H1 (cell line): ENCODE data around the gene HCAR2. TPM values are rescaled to one million over a fixed set of nuclear protein-coding genes. Genes with fewer than 3 reads are reported as not detected.
A peak's percentile ranks its signal among the peaks of the same experiment; 100 is the strongest.

Experiments used
- CTCF ChIA-PET: fragments of 300-600 bp; sonication (Branson Sonifier 250); formaldehyde crosslinking; loops from one replicate; lab custom pipeline; 2021; ENCODE audit not compliant: partially characterized antibody; lab: Charles Lee
- POLR2A ChIA-PET: fragments of 300-600 bp; sonication (Branson Sonifier 250); formaldehyde crosslinking; loops from one replicate; lab custom pipeline; 2021; ENCODE audit warnings: inconsistent platforms; ENCODE audit not compliant: partially characterized antibody; lab: Charles Lee
- DNase-seq, 2 experiments: peaks; one replicate each; pipeline versions ENCODE4 v3.0.0 to v3.0.0-alpha.2; 2010 to 2022; ENCODE audit warnings: low spot score in 2 of 2, low read depth in 1 of 2, mixed read lengths in 1 of 2
- FAIRE-seq: peaks from 2 replicates; lab custom pipeline; 2011; peaks lifted over from hg19 to GRCh38; lab: Jason Lieb, UNC
- H2AFZ ChIP-seq: 2 replicates; pipeline ENCODE4 v1.8.1; 2012; ENCODE audit warnings: low read length, inconsistent platforms
- H2AK5ac ChIP-seq: 2 replicates; pipeline ENCODE4 v1.6.1; 2013; ENCODE audit warnings: low read depth, low read length
- H2BK120ac ChIP-seq: replicated peaks from 2 replicates; pipeline ENCODE3; 2013; ENCODE audit warnings: low read depth, low read length, inconsistent platforms
- H2BK12ac ChIP-seq: 2 replicates; pipeline ENCODE4 v1.6.1; 2013; ENCODE audit warnings: low read depth, low read length
- H2BK15ac ChIP-seq: 2 replicates; pipeline ENCODE4 v1.6.1; 2013; ENCODE audit warnings: low read length
- H2BK20ac ChIP-seq: 2 replicates; pipeline ENCODE4 v1.6.1; 2013; ENCODE audit warnings: low read length
- H2BK5ac ChIP-seq: 2 replicates; pipeline ENCODE4 v1.6.1; 2013; ENCODE audit warnings: low read depth, low read length
- H3K14ac ChIP-seq: 2 replicates; pipeline ENCODE4 v1.6.1; 2013; ENCODE audit warnings: inconsistent platforms; ENCODE audit not compliant: insufficient read length
- H3K18ac ChIP-seq: 2 replicates; pipeline ENCODE4 v1.6.1; 2013; ENCODE audit warnings: low read length; ENCODE audit errors: extremely low read depth
- H3K23ac ChIP-seq: 2 replicates; pipeline ENCODE4 v1.6.1; 2013; ENCODE audit warnings: inconsistent platforms; ENCODE audit not compliant: insufficient read length
- H3K23me2 ChIP-seq: 2 replicates; pipeline ENCODE4 v1.6.1; 2013; ENCODE audit warnings: low read depth, low read length
- H3K27ac ChIP-seq: 2 replicates; pipeline ENCODE4 v1.6.1; 2011; ENCODE audit warnings: low read depth, low read length, inconsistent platforms
- H3K27me3 ChIP-seq, 4 experiments: replicated peaks in 1 of 4; 1 replicate in 1 of 4; 2 replicates in 3 of 4; pipeline versions ENCODE4 v1.6.1 to v1.8.1; 2011 to 2013; ENCODE audit warnings: low read length in 3 of 4, mild to moderate bottlenecking in 3 of 4, inconsistent platforms in 2 of 4, mixed read lengths in 2 of 4, moderate library complexity in 1 of 4; ENCODE audit not compliant: control insufficient read depth in 3 of 4, insufficient read depth in 3 of 4; ENCODE audit errors: extremely low read depth in 1 of 4
- H3K36me3 ChIP-seq, 4 experiments: 2 replicates each; pipeline versions ENCODE4 v1.6.1 to v1.8.1; 2011 to 2013; ENCODE audit warnings: mild to moderate bottlenecking in 4 of 4, low read length in 3 of 4, moderate library complexity in 2 of 4, control low read depth in 1 of 4, inconsistent platforms in 1 of 4; ENCODE audit not compliant: insufficient read depth in 4 of 4, control insufficient read depth in 2 of 4
- H3K4ac ChIP-seq: replicated peaks from 2 replicates; pipeline ENCODE3; 2013; ENCODE audit warnings: low read length, low read depth, mixed read lengths, inconsistent platforms; ENCODE audit not compliant: insufficient read length
- H3K4me1 ChIP-seq, 4 experiments: replicated peaks in 1 of 4; 1 replicate in 1 of 4; 2 replicates in 3 of 4; pipeline versions ENCODE4 v1.6.1 to v1.8.1; 2011 to 2013; ENCODE audit warnings: low read length in 3 of 4, inconsistent platforms in 2 of 4, mixed read lengths in 1 of 4; ENCODE audit not compliant: insufficient read depth in 4 of 4, control insufficient read depth in 3 of 4
- H3K4me2 ChIP-seq, 2 experiments: 2 replicates each; pipeline versions ENCODE4 v1.6.1 to v1.8.1; 2011 to 2013; ENCODE audit warnings: low read depth in 2 of 2, low read length in 2 of 2, control low read depth in 1 of 2, inconsistent platforms in 1 of 2, mild to moderate bottlenecking in 1 of 2; ENCODE audit not compliant: insufficient read depth in 1 of 2
- H3K4me3 ChIP-seq, 4 experiments: fragments of 200-600, 300-600 bp in 1 of 4; sonication (generic), shearing (Covaris generic), sonication (Bioruptor Twin) in 1 of 4; 2 replicates each; pipeline versions ENCODE4 v1.5.1 to v1.8.1; 2011 to 2016; ENCODE audit warnings: low read length in 4 of 4, low read depth in 3 of 4, control low read depth in 2 of 4, inconsistent platforms in 2 of 4, mild to moderate bottlenecking in 2 of 4, mixed read lengths in 1 of 4, moderate library complexity in 1 of 4; ENCODE audit not compliant: insufficient read depth in 2 of 4; ENCODE audit errors: extremely low read depth in 1 of 4
- H3K56ac ChIP-seq: replicated peaks from 2 replicates; pipeline ENCODE3; 2013; ENCODE audit warnings: low read depth, mild to moderate bottlenecking, mixed read lengths, low read length, inconsistent platforms; ENCODE audit not compliant: insufficient read length
- H3K79me1 ChIP-seq: 2 replicates; pipeline ENCODE4 v1.6.1; 2013; ENCODE audit warnings: low read depth, low read length, control low read depth
- H3K79me2 ChIP-seq, 2 experiments: 2 replicates each; pipeline versions ENCODE4 v1.6.1 to v1.8.1; 2012 to 2013; ENCODE audit warnings: low read length in 2 of 2, mild to moderate bottlenecking in 2 of 2, inconsistent platforms in 1 of 2; ENCODE audit not compliant: insufficient read depth in 2 of 2, control insufficient read depth in 1 of 2
- H3K9ac ChIP-seq, 4 experiments: replicated peaks in 1 of 4; 1 replicate in 1 of 4; 2 replicates in 3 of 4; pipeline versions ENCODE4 v1.6.1 to v1.8.1; 2011 to 2013; ENCODE audit warnings: low read depth in 3 of 4, low read length in 3 of 4, control low read depth in 2 of 4, mild to moderate bottlenecking in 2 of 4, moderate library complexity in 2 of 4, inconsistent platforms in 1 of 4; ENCODE audit errors: extremely low read depth in 1 of 4
- H3K9me3 ChIP-seq, 2 experiments: 2 replicates each; pipeline versions ENCODE4 v1.6.1 to v1.8.1; 2012 to 2013; ENCODE audit warnings: mild to moderate bottlenecking in 2 of 2, moderate library complexity in 2 of 2, control low read depth in 1 of 2, inconsistent platforms in 1 of 2, low read depth in 1 of 2, low read length in 1 of 2, mixed read lengths in 1 of 2; ENCODE audit not compliant: insufficient read depth in 2 of 2
- H4K20me1 ChIP-seq, 2 experiments: replicated peaks in 1 of 2; 2 replicates each; pipeline versions ENCODE3 to v1.8.1; 2011 to 2013; ENCODE audit warnings: inconsistent platforms in 2 of 2, low read length in 2 of 2, mild to moderate bottlenecking in 1 of 2; ENCODE audit not compliant: insufficient read depth in 2 of 2, control insufficient read depth in 1 of 2
- H4K5ac ChIP-seq: 2 replicates; pipeline ENCODE4 v1.6.1; 2013; ENCODE audit warnings: low read length, low read depth, mixed read lengths, inconsistent platforms; ENCODE audit not compliant: insufficient read length
- H4K8ac ChIP-seq: 2 replicates; pipeline ENCODE4 v1.8.0; 2013; ENCODE audit warnings: mild to moderate bottlenecking, moderate library complexity, low read length, inconsistent platforms; ENCODE audit not compliant: insufficient read depth; ENCODE audit errors: extremely low read depth
- H4K91ac ChIP-seq: replicated peaks from 2 replicates; pipeline ENCODE3; 2013; ENCODE audit warnings: low read length, mixed read lengths, inconsistent platforms; ENCODE audit not compliant: insufficient read length
- EGR1 ChIP-seq: IDR thresholded peaks from 2 replicates; pipeline ENCODE4 v1.6.1; 2011; ENCODE audit warnings: low read depth, low read length, borderline replicate concordance
- EZH2 ChIP-seq: fragments of 200-600 bp; sonication (generic); IDR thresholded peaks from 2 replicates; pipeline ENCODE4 v1.7.1; 2012; ENCODE audit warnings: low read depth, mild to moderate bottlenecking, moderate library complexity, low read length, inconsistent platforms; ENCODE audit not compliant: severe bottlenecking
- GABPA ChIP-seq: IDR thresholded peaks from 2 replicates; pipeline ENCODE4 v1.6.1; 2011; ENCODE audit warnings: mild to moderate bottlenecking, low read length, moderate library complexity, borderline replicate concordance; ENCODE audit not compliant: insufficient read depth
- KDM1A ChIP-seq: fragments of 200-600, 300-600 bp; sonication (generic); IDR thresholded peaks from 2 replicates; pipeline ENCODE4 v1.7.1; 2016; ENCODE audit warnings: mild to moderate bottlenecking, low read length, borderline replicate concordance
- NANOG ChIP-seq: IDR thresholded peaks from 2 replicates; pipeline ENCODE4 v1.6.1; 2011; ENCODE audit warnings: low read length, low read depth, mild to moderate bottlenecking, inconsistent platforms; ENCODE audit not compliant: insufficient read depth, poor library complexity, severe bottlenecking
- PHF8 ChIP-seq: fragments of 200-600 bp; sonication (generic); conservative IDR thresholded peaks from 2 replicates; pipeline ENCODE4 v1.7.1; 2012; ENCODE audit warnings: low read depth, mild to moderate bottlenecking, inconsistent platforms, low read length, moderate library complexity
- SAP30 ChIP-seq: fragments of 300-600 bp; sonication (generic); IDR thresholded peaks from 2 replicates; pipeline ENCODE4 v1.7.1; 2012; ENCODE audit warnings: low read length, moderate library complexity, mild to moderate bottlenecking, inconsistent platforms; ENCODE audit not compliant: insufficient read depth, insufficient replicate concordance
- TBP ChIP-seq: IDR thresholded peaks from 2 replicates; pipeline ENCODE4 v1.6.1; 2011; ENCODE audit warnings: low read depth, low read length, improper control_type of control experiment
- WGBS, 2 experiments: shearing (Covaris generic) in 1 of 2; methylation state at CpG; one replicate each; pipeline versions ENCODE4 v1.1.6 to v1.1.7; 2013 to 2015; ENCODE audit warnings: low lambda C conversion rate in 2 of 2, mixed read lengths in 2 of 2, inconsistent platforms in 1 of 2, low coverage in 1 of 2, missing lambda C conversion rate in 1 of 2; ENCODE audit not compliant: insufficient replicate concordance in 2 of 2, insufficient coverage in 1 of 2, insufficient read length in 1 of 2; ENCODE audit errors: extremely low coverage in 1 of 2, missing lambda C conversion rate in 1 of 2; 5-methylcytosine and 5-hydroxymethylcytosine counted together
- polyA plus RNA-seq, 7 experiments: library from polyadenylated mRNA; depleted of rRNA in 3 of 7; stranded (reverse) in 5 of 7; unstranded in 2 of 7; fragments of >200 nt in 5 of 7; fragments of 200-250 nt in 2 of 7; gene quantifications; 1 replicate in 5 of 7; 2 replicates in 1 of 7; 4 replicates in 1 of 7; pipeline versions ENCODE4 v1.2.1 to v1.2.3, GENCODE V29; 2011 to 2013; ENCODE audit warnings: missing spikeins in 2 of 7, mixed read lengths in 2 of 7
- total RNA-seq: library from RNA; stranded (reverse); fragmentation: NEBNext Ultra II Directional; extraction: Animal tissue kit (Norgen Biotek cat#: 25700); gene quantifications from 2 replicates; pipeline ENCODE4 v1.2.1, GENCODE V29; 2021

HCAR2 gene
- total and polyA plus RNA-seq, 2 of the 8 experiments (the other 6 are each of a cell fraction or from before 2014, with no cell fraction given): not detected

GRCh38 chr12:122724641-122725243 is 21.6 kb upstream of the HCAR2 start:
- no peaks in the 10 kb centered on the region for H3K4me1 ChIP-seq
- H3K9ac ChIP-seq: no peak overlapping the region
- no peaks in the 10 kb centered on the region for H3K36me3 ChIP-seq
- H3K18ac ChIP-seq: no peak overlapping the region
- H4K91ac ChIP-seq: no peak overlapping the region
- no peak overlapping the region for H3K56ac ChIP-seq
- no peaks in the 10 kb centered on the region for H3K9me3 ChIP-seq
- H2AK5ac ChIP-seq: no peak overlapping the region
- 0 out of 2 replicates have a peak overlapping the region, but pooled peaks have one; percentile 75 for H2BK12ac ChIP-seq
- no peaks in the 10 kb centered on the region; the same call in 1 of the 2 replicates for H3K23me2 ChIP-seq
- no peak overlapping the region; the same call in 1 of the 2 replicates for H2BK5ac ChIP-seq
- no peak overlapping the region for H3K23ac ChIP-seq
- no peak overlapping the region for H3K4ac ChIP-seq
- no peak overlapping the region for H4K8ac ChIP-seq
- WGBS, 2 experiments: 92% methylated on average over 12 of the region's 12 CpGs; no CpG with 5 or more reads in 1 of the 2 experiments
- H3K27me3 ChIP-seq: no peaks in the 10 kb centered on the region; a peak in 1 of 7 replicates
- no peak overlapping the region for H2AFZ ChIP-seq
- FAIRE-seq (no peak), DNase-seq (no peak)
- ChIA-PET CTCF (interaction anchor here (0.6 to 1.1 kb wide), 3 partner anchors 64 to 100 kb away, joined by 3 to 4 read pairs (median 4); no protein-coding TSS in a partner anchor), POLR2A (interaction anchor here (0.9 to 1.2 kb wide), 2 partner anchors 24 to 48 kb away, joined by 3 read pairs; no protein-coding TSS in a partner anchor)
- H3K4me2 ChIP-seq: no peak overlapping the region
- no peaks in the 10 kb centered on the region for H4K20me1 ChIP-seq
- no peaks in the 10 kb centered on the region for H3K79me1 ChIP-seq
- H3K4me3 ChIP-seq: no peak overlapping the region
- H2BK120ac ChIP-seq: no peak overlapping the region
- H4K5ac ChIP-seq: no peak overlapping the region
- H3K79me2 ChIP-seq: no peaks in the 10 kb centered on the region
- H2BK15ac ChIP-seq: no peak overlapping the region
- no peak overlapping the region for H3K14ac ChIP-seq
- H2BK20ac ChIP-seq: no peak overlapping the region; the same call in 1 of the 2 replicates
- no peak overlapping the region for H3K27ac ChIP-seq
- TF ChIP-seq KDM1A (no peak), GABPA (no peak), SAP30 (no peak), NANOG (no peak), EZH2 (no peak), EGR1 (no peak), PHF8 (no peak), TBP (no peak)
